H9 (cell line): ENCODE measurements around the gene ECE2. TPM values are rescaled to one million over a fixed set of nuclear protein-coding genes. Genes with fewer than 3 reads are reported as not detected.

Experiments
- DNase-seq: peaks from one replicate; pipeline ENCODE4 v3.0.0-alpha.2; 2017
- H2AFZ ChIP-seq: one replicate; pipeline ENCODE4 v1.6.1; 2013; ENCODE audit warnings: mild to moderate bottlenecking, low read length, control low read depth, moderate library complexity
- H2AK5ac ChIP-seq: 2 replicates; pipeline ENCODE4 v1.6.1; 2013; ENCODE audit warnings: low read length, control low read depth, mixed read lengths; ENCODE audit not compliant: insufficient read length
- H2BK120ac ChIP-seq: one replicate; pipeline ENCODE4 v1.6.1; 2013; ENCODE audit warnings: low read depth, mild to moderate bottlenecking, low read length, control low read depth, inconsistent platforms; ENCODE audit not compliant: poor library complexity, severe bottlenecking
- H2BK12ac ChIP-seq: 2 replicates; pipeline ENCODE4 v1.6.1; 2013; ENCODE audit warnings: low read length, control low read depth, mixed read lengths, low read depth; ENCODE audit not compliant: insufficient read length
- H2BK15ac ChIP-seq: 2 replicates; pipeline ENCODE4 v1.6.1; 2013; ENCODE audit warnings: low read depth, low read length, control low read depth
- H2BK20ac ChIP-seq: one replicate; pipeline ENCODE4 v1.6.1; 2013; ENCODE audit warnings: low read depth, mild to moderate bottlenecking, low read length, control low read depth, inconsistent platforms; ENCODE audit not compliant: poor library complexity, severe bottlenecking
- H2BK5ac ChIP-seq: 2 replicates; pipeline ENCODE4 v1.6.1; 2013; ENCODE audit warnings: low read length, control low read depth, mixed read lengths; ENCODE audit not compliant: insufficient read length
- H3K14ac ChIP-seq: 2 replicates; pipeline ENCODE4 v1.6.1; 2013; ENCODE audit warnings: low read length, control low read depth; ENCODE audit not compliant: insufficient read depth
- H3K18ac ChIP-seq: 2 replicates; pipeline ENCODE4 v1.6.1; 2013; ENCODE audit warnings: low read depth, mild to moderate bottlenecking, mixed read lengths, low read length, control low read depth; ENCODE audit not compliant: insufficient read length
- H3K23ac ChIP-seq: 2 replicates; pipeline ENCODE4 v1.6.1; 2013; ENCODE audit warnings: low read length, control low read depth, mixed read lengths, low read depth; ENCODE audit not compliant: insufficient read length
- H3K23me2 ChIP-seq: 2 replicates; pipeline ENCODE4 v1.6.1; 2013; ENCODE audit warnings: low read depth, mild to moderate bottlenecking, mixed read lengths, low read length, control low read depth; ENCODE audit not compliant: insufficient read length, poor library complexity, severe bottlenecking
- H3K27ac ChIP-seq: 2 replicates; pipeline ENCODE4 v1.5.1; 2013; ENCODE audit warnings: low read length, control low read depth, mixed read lengths, low read depth; ENCODE audit not compliant: insufficient read length
- H3K27me3 ChIP-seq: 2 replicates; pipeline ENCODE4 v1.6.1; 2013; ENCODE audit warnings: low read length, control low read depth, inconsistent platforms; ENCODE audit not compliant: insufficient read depth
- H3K4ac ChIP-seq: 2 replicates; pipeline ENCODE4 v1.6.1; 2013; ENCODE audit warnings: low read depth, mild to moderate bottlenecking, control low read depth, inconsistent platforms, low read length, moderate library complexity
- H3K4me1 ChIP-seq: 2 replicates; pipeline ENCODE4 v1.6.1; 2013; ENCODE audit warnings: low read length, control low read depth, inconsistent platforms; ENCODE audit not compliant: insufficient read depth
- H3K4me2 ChIP-seq: 2 replicates; pipeline ENCODE4 v1.6.1; 2013; ENCODE audit warnings: low read length, control low read depth, mixed read lengths; ENCODE audit not compliant: insufficient read length, insufficient read depth
- H3K56ac ChIP-seq: 2 replicates; pipeline ENCODE4 v1.6.1; 2013; ENCODE audit warnings: low read depth, mild to moderate bottlenecking, mixed read lengths, low read length, control low read depth; ENCODE audit not compliant: insufficient read length
- H3K79me1 ChIP-seq: 2 replicates; pipeline ENCODE4 v1.6.1; 2013; ENCODE audit warnings: low read depth, mild to moderate bottlenecking, moderate library complexity, low read length, control low read depth, inconsistent platforms; ENCODE audit not compliant: insufficient read depth, poor library complexity, severe bottlenecking
- H3K79me2 ChIP-seq: 2 replicates; pipeline ENCODE4 v1.6.1; 2013; ENCODE audit warnings: low read length, control low read depth, inconsistent platforms; ENCODE audit not compliant: insufficient read depth
- H3K9ac ChIP-seq: 2 replicates; pipeline ENCODE4 v1.6.1; 2013; ENCODE audit warnings: low read length, control low read depth, mixed read lengths; ENCODE audit not compliant: insufficient read length; ENCODE audit errors: extremely low read depth
- H3K9me3 ChIP-seq: one replicate; pipeline ENCODE4 v1.6.1; 2013; ENCODE audit warnings: low read depth, low read length, inconsistent platforms; ENCODE audit not compliant: control insufficient read depth
- H3T11ph ChIP-seq: one replicate; pipeline ENCODE4 v1.6.1; 2013; ENCODE audit warnings: mild to moderate bottlenecking, low read length, control low read depth, inconsistent platforms
- H4K20me1 ChIP-seq: one replicate; pipeline ENCODE4 v1.6.1; 2013; ENCODE audit not compliant: control insufficient read depth, insufficient read length, insufficient read depth
- H4K5ac ChIP-seq: 2 replicates; pipeline ENCODE4 v1.6.1; 2013; ENCODE audit warnings: low read depth, mild to moderate bottlenecking, mixed read lengths, low read length, control low read depth; ENCODE audit not compliant: insufficient read length
- H4K8ac ChIP-seq: replicated peaks from 2 replicates; pipeline ENCODE4 v1.6.1; 2013; ENCODE audit warnings: low read length, control low read depth, mixed read lengths, low read depth; ENCODE audit not compliant: insufficient read length
- H4K91ac ChIP-seq: 2 replicates; pipeline ENCODE4 v1.6.1; 2013; ENCODE audit warnings: low read depth, mild to moderate bottlenecking, moderate library complexity, mixed read lengths, low read length, control low read depth; ENCODE audit not compliant: insufficient read length
- H3K27ac Mint-ChIP-seq, 3 experiments: 2 replicates in 2 of 3; 3 replicates in 1 of 3; pipeline ENCODE4 v1.8.0; 2020 to 2021; ENCODE audit warnings: mixed read lengths in 3 of 3, mild to moderate bottlenecking in 1 of 3, moderate library complexity in 1 of 3
- H3K27me3 Mint-ChIP-seq: 2 replicates; pipeline ENCODE4 v1.8.0; 2021; ENCODE audit warnings: low read depth, mild to moderate bottlenecking, moderate library complexity, mixed read lengths
- H3K36me3 Mint-ChIP-seq, 3 experiments: 2 replicates in 2 of 3; 3 replicates in 1 of 3; pipeline ENCODE4 v1.8.0; 2020 to 2021; ENCODE audit warnings: low read depth in 3 of 3, mixed read lengths in 3 of 3; ENCODE audit not compliant: insufficient read depth in 1 of 3
- H3K4me1 Mint-ChIP-seq, 2 experiments: 2 replicates each; pipeline ENCODE4 v1.8.0; 2020; ENCODE audit warnings: mixed read lengths in 2 of 2
- H3K4me3 Mint-ChIP-seq, 2 experiments: 2 replicates in 1 of 2; 3 replicates in 1 of 2; pipeline ENCODE4 v1.8.0; 2020 to 2021; ENCODE audit warnings: mild to moderate bottlenecking in 2 of 2, mixed read lengths in 2 of 2, moderate library complexity in 1 of 2
- H3K9me3 Mint-ChIP-seq, 2 experiments: 2 replicates in 1 of 2; 3 replicates in 1 of 2; pipeline ENCODE4 v1.8.0; 2020; ENCODE audit warnings: mild to moderate bottlenecking in 2 of 2, mixed read lengths in 2 of 2, moderate library complexity in 1 of 2
- CTCF ChIP-seq: fragments of 200-600 bp; sonication (generic); conservative IDR thresholded peaks from 3 replicates; pipeline ENCODE4 v1.8.0; 2021; ENCODE audit warnings: antibody characterized with exemption, mild to moderate bottlenecking
- WGBS: extraction: QIAGEN DNeasy Blood & Tissue Kit; methylation state at CpG from one replicate; pipeline ENCODE4 v1.1.7; 2013; ENCODE audit warnings: missing lambda C conversion rate, low lambda C conversion rate, mixed read lengths; ENCODE audit not compliant: insufficient read length; ENCODE audit errors: extremely low coverage; 5-methylcytosine and 5-hydroxymethylcytosine counted together
- total RNA-seq: library from RNA; stranded (reverse); gene quantifications from 2 replicates; pipeline ENCODE4 v1.2.1, GENCODE V29; 2021

Gene ECE2
- total RNA-seq, 1 experiment from 2014 or later, result not detected

DNA sequence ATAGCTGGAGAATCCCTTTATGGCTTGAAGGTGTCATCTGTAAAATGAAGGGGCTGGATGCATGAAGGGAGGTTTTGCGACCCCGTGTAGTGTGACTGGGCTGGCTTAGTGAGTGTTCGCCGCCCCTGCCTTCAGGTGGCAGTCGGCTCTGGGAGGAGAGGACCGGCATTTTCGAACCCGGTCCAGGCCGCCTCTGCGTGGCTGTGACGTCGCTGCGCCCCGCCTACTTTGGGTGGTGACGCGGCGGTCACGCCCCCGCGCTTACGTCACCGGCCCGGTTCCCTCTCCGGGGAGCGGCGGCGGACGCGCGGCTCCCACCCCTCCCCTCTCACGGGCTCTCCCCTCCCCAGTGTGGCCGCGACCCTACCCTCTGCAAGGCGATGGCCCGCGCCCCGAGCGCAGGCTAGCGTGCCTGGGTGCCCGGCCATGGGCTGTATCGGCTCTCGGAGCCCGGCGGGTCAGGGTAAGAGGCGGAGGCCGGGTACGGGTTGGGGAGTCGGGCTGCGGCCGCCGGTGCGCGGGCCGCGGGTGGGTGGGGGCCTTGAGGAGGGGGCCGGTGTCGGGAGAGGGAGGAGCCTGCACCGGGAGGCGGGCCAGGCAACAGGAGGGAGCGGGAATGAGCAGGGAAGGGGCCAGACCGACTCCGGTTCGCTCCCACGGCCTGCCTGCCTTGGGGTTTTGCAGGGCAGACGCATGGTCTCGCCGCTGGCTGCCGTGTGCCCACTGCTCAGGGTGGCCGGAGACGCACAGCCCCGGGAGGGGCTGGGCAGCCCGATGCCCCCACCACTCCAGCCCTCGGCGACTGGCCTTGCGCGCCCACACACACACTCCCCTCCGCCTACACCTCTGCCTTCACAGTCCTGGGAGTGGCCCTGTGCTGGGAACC, 60.1 kb downstream of the ECE2 start:
- 0 out of 3 replicates have a peak, but pooled peaks have one; percentile 20 for TF ChIP-seq CTCF
- Histone ChIP-seq H3K23me2 (peaks cover 10% of the 10 kb centered on the region), H4K8ac (no peak overlapping the region), H3K23ac (no peak overlapping the region), H3K18ac (peak overlapping the region; percentile 88), H2BK120ac (no peak overlapping the region), H2BK15ac (no peak overlapping the region), H3K56ac (no peak overlapping the region), H2AFZ (no peak overlapping the region), H2AK5ac (no peak overlapping the region), H3T11ph (no peak overlapping the region), H4K5ac (no peak overlapping the region), H3K79me2 (no peaks in the 10 kb centered on the region), H3K4me2 (peak overlapping the region; percentile 81), H3K79me1 (no peaks in the 10 kb centered on the region), H2BK5ac (no peak overlapping the region), H3K4ac (no peak overlapping the region), H2BK20ac (no peak overlapping the region), H4K91ac (no peak overlapping the region), H3K14ac (peak overlapping the region; percentile 80), H3K9ac (peak overlapping the region; percentile 31), H4K20me1 (peaks cover 4% of the 10 kb centered on the region), H3K9me3 (no peaks in the 10 kb centered on the region), H2BK12ac (no peak overlapping the region), H3K27ac (peak overlapping the region; percentile 10), H3K27me3 (no peaks in the 10 kb centered on the region), H3K4me1 (no peaks in the 10 kb centered on the region)
- Mint-ChIP-seq H3K4me1 (peaks cover 34 to 37% of the 10 kb centered on the region in 2 experiments), H3K36me3 (peaks cover 35 to 51% (median 42%) of the 10 kb centered on the region in 3 experiments), H3K4me3 (peak overlapping the region; percentile 86 to 93), H3K9me3 (no peaks in the 10 kb centered on the region; a peak in 1 of 5 replicates), H3K27ac (peak overlapping the region; percentile 90 to 98 (median 98)), H3K27me3 (no peaks in the 10 kb centered on the region; the same call in none of the 2 replicates)
- no CpG with 5 or more reads among the region's 77 CpGs for WGBS
- peak; percentile 92 for DNase-seq
